HG02571 (cell line): ENCODE results near the gene TMEM121.
A peak's percentile ranks its signal among the peaks of the same experiment; 100 is the strongest.
"Not testable (repeated sequence)": the region's sequence is repeated elsewhere in the genome, so short reads cannot be mapped to it uniquely, and the experiment has no call there.

Source experiments
- ATAC-seq: cut with Tn5 transposase; IDR thresholded peaks from one replicate; pipeline ENCODE4 v1.9.1; 2021; ENCODE audit warnings: mild to moderate bottlenecking, moderate library complexity; ENCODE audit not compliant: unreplicated experiment

Gene TMEM121

DNA sequence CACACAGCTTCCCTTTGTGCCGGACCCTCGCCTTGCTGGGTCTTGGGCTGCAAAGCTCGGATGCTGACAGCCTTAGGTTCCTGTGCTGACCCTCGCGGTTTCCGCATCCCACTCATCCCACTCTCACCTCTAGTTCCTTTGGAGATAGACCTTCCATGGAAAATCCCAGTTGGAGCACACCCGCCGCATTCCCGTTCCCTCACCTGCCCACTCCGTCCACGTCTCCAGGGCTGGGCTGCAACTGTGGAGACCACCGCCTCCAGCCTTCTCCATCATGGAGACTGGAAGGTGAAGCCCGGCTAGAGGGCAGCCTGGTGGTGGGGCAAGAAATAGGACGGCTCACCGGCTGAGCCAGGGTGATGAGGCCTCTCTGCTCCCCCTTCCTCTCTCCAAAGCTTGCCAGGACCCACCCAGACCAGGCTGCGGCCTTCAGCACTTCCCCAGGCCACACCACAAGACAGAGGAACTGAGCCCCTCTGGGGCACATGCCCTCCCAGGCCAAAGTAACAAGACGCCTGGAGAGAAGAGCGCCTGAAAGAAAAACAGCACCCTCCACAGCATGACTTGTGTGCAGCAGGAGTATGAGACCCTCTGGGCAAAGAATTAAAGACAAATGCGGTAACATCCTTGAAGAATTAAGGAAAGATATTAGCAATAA is 15.0 kb downstream of the TMEM121 start:
- ATAC-seq, result no peak

DNA sequence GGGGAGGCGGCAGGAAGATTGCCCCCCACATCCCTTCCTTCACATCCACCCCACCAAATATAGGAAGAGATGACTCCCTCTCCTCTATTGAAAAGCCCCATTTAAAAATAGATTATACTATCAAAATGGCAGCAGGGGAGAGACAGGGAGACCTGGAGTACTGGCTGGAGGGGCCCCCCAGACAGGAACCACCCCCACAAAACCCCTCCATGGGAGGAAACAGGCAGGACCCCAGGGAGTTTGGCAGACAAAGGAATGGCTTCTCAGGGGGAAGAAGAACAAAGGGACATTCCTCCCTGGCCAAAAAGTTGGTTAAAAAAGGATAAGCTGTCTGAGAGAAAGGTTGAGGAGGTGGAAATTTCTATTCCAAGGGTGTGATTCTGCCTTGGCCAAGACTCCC is 19.3 kb downstream of the TMEM121 start:
- ATAC-seq, result not testable (repeated sequence)

DNA sequence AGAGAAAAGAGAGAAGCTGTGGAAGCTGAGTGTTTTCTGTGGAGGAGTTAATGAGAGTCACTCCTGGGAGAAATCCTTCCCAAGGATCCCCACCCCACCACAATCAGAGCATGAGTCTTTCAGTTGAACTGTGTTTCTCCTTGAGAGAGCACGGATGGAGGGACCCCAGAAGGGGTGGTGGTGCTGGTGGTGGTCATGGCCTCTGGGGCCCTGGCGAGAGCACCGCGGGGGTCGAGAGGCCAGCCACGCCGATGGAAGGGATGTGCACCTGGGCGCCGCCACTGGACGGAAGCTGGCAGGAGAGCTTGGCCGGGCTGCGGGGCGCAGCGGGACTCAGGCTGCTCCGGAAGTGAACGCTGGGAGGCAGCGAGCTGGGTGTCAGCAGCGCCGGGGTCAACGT is 20.0 kb downstream of the TMEM121 start:
- ATAC-seq, result not testable (repeated sequence)

DNA sequence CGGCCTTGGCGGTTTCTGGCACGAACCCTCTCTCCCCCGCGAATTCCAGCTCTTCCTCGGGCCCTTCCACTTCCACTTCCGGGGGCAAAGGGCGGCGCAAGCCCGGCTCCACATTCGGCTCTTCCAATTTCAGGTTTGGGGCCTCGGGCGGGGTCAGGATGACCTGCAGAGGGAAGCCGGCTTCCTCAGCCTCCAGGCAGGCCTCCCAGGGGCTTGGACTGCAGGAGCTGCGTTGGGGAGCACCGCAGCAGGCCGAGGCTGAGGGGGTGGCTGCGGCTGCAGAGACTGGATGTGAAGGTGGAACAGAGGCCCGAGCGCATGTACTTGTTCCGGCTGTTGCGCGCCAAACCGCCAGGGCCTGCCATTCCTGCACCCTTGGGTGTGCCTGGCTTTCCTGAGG is 20.7 kb downstream of the TMEM121 start:
- ATAC-seq, result not testable (repeated sequence)

DNA sequence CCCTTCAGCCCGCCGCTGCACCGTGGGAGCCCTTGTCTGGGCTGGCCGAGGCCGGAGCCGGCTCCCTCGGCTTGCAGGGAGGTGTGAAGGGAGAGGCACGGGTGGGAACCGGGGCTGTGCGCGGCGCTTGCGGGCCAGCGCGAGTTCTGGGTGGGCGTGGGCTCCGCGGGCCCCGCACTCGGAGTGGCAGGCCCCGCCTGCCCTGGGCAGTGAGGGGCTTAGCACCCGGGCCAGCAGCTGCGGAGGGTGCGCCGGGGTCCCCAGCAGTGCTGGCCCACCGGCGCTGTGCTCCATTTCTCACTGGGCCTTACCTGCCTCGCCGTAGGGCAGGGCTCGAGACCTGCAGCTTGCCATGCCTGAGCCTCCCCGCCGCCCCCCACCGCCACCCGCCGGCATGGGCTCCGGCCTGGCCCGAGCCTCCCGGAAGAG is 21.4 kb downstream of the TMEM121 start:
- ATAC-seq, result no peak

DNA sequence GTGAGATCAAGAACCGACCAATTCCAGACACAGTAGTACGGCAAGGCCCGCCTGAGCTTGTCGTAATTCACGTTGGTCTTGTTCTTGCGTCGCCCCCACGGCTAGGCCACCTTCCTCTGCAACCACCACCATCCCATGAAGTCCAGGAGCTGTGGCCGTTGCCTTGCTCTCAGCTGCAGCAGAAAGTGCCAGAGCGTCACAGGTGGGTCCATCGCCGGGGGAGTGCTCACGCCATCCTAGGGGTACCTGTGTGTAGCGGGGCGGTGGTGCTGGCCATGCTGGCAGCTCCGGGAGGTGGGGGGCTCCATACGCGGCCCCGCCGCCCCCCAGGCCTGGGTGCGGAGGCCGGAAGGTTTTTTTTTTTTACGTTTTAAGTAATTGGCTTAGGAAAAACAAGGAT is 23.1 kb downstream of the TMEM121 start:
- ATAC-seq, result no peak

DNA sequence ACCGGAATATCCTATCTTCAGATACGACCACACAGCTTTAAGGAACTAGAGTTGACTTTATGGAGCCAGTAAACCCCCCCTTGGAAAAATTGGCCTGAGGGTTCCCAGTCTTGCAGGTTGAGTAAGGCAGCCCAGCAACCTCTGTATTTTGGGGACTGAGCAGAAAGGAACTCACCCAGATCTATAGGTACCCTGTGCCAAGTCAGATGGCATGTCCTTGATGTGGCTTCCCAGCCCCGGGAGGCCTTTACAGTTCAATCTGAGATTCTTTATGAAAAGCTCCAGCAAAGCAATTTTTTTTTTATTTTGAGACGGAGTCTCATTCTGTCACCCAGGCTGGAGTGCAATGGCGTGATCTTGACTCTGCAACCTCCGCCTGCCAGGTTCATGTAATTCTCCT is 27.6 kb downstream of the TMEM121 start:
- no peak for ATAC-seq

DNA sequence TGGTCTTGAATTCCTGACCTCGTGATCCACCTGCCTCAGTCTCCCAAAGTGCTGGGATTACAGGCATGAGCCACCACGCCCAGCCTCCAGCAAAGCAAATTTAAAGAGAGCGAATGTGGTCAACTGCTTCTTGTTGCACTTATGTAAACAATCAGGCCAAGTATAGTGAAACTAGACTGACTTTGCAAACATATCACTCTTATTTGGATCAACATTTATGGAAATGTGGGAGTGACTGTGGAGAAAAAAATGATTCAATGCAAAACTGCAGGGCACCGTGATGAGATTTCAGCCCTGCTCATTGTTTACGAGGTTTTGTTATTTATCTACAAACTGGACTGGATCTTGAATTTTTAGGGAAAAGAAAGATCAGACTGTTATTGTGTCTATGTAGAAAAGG is 28.1 kb downstream of the TMEM121 start:
- no peak for ATAC-seq

DNA sequence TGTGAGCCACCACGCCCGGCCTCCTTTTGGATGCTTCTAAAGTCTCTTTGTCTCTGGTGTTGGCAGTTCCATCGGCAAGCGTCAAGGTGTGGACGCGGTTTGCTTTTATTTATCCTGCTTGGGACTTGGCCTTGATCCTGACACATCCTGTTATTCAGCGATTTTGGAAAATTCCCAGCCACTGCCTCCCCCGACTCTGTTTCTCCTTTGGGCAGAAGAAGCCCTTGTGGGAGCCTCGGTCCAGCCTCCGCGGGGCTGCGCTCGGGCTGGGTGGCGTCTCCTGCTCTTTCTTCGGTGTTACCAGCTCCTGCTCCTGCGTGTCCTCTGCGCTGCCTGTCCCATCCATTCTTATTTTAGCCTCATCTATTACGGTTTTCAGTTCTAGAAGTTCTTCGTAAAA is 31.3 kb downstream of the TMEM121 start:
- not testable (repeated sequence) for ATAC-seq

DNA sequence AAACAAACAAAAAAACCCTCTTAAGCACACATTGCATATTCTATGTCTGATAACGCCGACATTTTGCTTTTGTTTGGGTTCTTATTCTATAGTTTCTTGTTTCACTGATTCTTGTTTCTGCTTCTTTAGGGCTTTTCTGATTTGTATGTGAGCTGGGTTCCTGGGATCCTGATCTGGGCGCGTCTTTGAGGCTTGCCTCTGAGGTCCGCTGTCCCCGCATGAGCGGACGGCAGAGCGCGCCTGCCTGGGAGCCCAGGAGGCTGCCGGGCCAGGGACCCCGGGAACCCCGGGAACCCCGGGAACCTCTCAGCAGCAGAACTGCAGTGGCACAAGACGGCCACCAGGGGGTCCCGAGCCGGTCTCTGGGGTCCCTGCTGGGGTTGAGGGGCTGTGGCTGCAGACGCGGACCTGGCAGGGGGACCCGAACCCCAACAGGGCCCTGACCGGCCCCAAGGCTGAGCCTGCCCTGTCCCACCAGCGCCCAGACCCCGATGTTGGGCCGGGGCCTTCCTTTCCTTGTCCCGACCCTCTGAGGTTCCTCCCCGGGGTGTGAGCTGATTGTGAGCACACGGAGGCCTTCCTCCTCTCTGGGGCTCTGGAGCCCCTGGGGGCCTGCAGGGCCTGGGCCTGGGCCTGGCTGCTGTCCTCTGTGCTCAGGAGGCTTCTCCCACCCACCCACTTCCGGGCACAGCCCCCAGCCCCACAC is 32.2 kb downstream of the TMEM121 start:
- not testable (repeated sequence) for ATAC-seq

DNA sequence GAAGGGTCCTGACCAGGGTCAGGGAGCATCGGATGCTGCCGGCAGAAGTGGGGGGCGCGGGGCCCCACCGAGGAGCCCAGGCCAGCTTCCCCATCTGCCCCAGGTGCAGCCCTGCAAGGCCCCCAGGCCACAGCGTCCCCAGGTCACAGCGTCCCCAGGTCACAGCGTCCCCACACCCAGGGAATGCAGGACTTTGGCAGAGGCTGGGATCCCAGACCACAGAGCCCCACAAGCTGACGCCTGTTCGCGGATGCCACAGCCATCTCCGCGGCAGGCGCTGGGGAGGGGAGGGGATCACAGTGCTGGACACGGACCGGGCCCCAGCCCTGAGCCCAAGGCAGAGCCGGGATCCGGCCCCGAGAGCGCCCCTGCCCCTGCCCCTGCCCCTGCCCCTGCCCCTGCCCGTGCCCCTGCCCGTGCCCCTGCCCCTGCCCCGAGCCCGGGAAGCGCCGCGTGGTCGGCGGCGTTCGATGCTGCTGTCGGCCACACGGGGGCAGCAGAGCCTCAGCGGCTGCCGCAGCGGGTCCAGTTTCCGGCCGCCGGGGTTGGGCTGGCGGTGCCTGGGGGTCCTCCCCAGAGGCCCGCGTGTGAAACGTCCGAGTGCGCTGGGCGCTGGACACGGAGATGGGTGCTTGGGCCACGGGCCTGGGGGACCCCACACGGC is 33.1 kb downstream of the TMEM121 start:
- peak; percentile 40 for ATAC-seq

DNA sequence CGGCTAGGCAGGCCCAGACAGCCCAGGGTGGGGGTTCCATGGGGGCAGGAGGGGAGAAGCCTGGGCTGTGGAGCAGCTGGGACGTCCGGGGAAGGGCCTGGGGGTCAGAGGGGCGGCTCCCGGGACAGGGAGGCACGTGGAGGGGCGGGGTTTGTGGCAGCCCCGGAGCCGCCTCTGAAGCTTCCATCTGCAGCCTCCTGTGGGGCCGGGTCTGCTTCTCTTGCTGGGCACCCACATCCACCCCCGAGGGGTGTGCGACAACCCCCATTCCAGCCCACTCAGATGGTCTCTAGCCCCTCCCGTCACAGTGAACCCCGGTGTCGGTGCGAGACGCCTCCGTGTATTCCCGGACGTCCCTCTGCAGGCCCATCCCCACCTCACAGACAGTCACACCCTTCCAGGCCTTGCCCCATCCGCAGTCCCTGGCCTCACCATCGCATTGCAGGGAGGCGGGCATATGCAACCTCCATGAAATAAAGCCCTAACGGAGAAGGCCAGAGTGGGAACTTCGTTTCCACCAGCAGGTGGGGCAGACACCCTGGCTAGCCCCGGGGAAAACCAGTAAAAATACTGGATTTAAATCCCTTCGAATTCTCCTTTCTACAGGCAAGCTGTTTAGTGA is 33.8 kb downstream of the TMEM121 start:
- peak; percentile 54 for ATAC-seq

DNA sequence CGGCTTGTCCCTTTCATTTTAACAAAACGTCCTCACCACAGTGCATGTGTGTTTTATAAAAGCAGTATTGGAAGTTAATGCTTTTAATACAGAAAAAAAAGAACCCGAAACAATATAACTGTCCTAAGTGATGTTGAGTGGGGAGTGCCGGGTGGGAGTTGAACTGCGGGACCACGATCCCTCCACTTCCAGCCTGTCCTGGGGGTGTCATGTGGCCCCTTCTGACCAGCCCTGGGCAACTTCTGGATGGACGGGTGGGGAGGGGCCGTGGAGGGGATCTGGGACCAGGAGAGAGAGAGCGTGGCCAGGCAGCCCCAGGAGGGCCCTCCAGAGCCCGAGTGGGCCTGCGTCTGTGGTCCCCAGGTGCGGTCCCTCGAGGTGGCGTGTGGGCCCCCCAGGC is 35.0 kb downstream of the TMEM121 start:
- ATAC-seq, result not testable (repeated sequence)

DNA sequence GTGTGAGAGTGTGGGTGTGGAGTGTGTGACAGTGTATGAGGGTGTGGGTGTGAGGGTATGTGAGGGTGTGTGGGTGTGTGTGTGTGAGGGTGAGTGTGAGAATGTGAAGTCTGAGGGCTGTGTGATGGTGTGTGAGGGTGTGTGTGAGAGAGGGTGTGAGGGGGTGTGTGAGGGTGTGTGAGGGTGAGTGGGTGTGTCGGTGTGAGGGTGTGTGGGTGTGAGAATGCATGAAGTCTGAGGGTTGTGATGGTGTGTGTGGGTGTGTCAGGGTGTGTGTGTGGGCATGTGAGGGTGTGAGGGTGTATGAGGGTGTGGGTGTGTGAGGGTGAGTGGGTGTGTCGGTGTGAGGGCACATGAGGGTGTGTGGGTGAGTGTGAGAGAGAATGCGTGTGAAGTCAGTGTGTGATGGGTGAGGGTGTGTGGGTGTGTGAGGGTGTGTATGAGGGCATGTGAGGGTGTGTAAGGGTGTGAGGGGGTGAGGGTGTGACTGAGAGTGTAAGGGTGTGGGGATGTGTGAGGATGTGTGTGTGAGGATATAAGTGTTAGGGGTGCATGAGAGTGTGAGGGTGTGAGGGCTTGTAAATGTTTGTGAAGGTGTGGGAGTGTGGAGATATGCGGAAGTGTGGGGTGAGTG is 36.4 kb downstream of the TMEM121 start:
- ATAC-seq, result no peak

DNA sequence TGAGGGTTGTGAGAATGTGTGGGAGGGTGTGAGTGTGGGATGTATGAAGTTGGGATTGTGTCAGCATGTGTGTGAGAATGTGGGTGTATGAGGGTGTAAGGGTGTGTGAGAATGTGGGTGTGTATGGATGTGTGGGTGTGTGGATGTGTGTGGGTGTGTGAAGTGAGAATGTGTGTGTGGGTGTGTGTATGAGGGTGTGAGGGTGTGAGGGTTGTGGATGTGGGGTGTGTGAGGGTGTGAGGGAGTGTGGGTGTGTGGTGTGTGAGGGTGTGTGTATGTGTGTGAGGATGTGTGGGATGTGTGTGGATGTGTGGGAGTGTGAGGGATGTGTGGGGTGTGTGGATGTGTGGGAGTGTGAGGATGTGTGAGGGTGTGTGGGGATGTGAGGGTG is 37.0 kb downstream of the TMEM121 start:
- no peak for ATAC-seq

DNA sequence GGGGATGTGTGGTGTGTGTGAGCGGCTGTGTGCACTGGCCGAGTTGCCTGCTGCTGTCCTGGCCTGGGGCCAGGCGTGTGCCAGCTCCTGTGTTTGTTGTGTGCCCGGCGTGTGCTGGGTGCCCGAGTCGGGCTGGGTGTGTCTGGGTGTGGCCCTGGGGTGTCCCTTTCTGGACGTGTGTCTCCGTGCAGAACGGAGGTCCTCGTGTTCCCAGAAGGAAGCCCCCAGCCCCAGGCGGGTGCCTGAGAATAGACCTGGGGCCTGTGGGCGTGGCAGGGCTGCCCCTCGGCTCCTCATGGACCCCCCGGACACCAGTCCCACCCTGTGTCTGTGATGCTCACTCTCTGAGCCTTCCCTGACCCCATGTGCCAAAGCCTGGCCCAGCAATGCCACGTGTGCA is 38.2 kb downstream of the TMEM121 start:
- not testable (repeated sequence) for ATAC-seq

DNA sequence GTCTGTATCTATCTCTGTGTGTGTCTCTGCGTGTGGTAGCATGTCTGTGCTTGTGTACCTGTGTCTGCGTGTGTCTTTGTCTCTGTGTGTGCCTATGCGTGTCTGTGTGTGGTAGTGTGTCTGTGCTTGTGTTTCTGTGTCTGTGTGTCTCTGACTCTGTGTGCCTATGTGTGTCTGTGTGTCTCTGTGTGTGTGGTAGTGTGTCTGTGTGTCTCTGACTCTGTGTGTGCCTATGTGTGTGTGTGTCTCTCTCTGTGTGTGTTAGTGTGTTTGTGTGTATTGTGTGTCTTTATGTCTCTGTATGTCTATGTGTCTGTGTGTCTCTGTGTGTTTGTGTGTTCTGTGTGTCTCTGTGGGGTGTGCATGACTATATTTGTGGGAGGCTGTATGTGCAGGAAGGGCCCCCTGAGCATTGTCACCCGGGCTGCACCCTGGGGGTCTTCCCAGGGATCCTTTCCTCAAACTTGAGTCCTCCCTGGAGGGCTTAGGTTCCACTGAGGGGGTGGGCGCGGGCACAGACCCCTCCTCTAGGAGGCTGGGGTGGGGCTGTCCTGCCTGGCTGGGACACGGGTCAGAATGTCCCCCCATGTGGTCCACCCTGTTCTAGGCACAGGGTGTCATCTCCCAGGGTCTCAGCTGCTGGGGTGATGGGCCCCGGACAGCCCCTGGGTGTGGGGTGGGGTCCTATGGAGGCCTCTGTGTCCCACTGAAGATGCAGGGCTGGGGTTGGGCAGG is 39.0 kb downstream of the TMEM121 start:
- not testable (repeated sequence) for ATAC-seq

DNA sequence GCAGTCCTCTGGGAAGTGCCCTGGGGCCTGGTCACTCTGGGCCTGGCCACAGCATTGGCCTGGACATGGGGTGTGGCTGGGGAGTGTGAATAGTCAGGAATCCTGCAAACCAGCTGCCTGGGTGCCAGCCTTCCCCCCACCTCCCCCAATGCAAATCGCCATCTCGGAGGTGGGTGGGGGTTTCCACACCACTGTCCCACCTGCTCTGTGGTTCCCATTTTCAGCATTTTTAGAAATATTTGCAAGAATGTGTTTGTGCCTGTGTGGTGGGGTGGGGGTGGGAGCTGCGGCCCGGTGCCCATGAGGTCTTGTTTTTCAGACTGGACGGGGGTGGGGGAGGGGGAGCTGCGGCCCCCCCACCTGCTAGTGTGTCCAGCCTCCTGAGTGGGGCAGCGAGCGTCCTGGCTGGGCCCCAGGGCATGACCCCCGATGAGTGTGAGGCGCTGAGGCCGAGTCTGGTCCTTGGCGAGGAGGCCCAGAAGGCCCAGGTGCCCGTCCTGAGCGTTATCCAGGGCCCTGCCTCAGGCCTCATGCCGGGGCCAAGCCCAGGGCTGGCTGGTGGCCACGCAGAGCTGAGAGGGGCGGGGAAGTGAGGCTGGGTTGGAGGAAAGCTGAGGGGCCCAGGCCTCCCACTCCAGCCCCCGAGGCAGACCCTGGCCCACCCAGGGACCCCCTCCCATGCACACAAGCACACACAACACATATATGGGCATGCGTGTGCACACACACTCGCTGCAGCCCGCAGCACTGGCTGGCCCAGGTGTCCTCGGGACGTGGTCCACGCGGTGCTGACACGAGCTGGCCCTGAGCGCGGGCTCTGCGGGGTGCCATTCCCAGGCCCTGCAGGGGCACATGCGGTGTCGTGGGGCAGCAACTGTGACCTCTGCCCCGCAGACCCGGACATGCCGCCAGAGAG is 40.1 kb downstream of the TMEM121 start:
- ATAC-seq, result peak; percentile 40
